Measurements from ENCODE around the gene IL4R.

Gene IL4R

DNA sequence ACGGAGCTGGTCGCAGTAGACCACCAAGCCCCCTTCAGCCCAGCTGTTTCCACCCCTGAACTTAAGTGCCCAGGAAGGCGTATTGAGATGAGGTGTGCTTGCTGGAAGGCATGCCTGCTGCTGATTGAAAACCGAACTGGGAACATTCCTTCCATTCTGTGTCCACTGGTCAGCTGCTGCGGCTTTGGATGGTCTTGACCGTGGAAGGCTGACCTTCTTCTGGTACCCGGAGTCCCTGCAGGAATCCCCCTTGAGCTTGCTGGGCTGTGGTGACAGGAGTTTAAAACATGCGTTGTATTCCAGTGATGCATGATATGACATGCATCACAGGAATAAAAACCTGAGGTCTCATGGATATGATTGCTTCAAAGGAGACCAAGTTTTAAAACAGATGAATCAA is 31.4 kb downstream of the IL4R start:
- H3K27me3 ChIP-seq (ENCODE audit: insufficient read depth, low read length, poor library complexity), result no peaks in the 10 kb centered on the region
- no peak overlapping the region for H3K4ac ChIP-seq (ENCODE audit: low read depth, low read length)
- H4K5ac ChIP-seq (ENCODE audit: low read length), result no peak overlapping the region
- H4K8ac ChIP-seq (ENCODE audit: low read depth, low read length), result no peak overlapping the region
- H3K79me2 ChIP-seq (ENCODE audit: control insufficient read depth, insufficient read depth, low read length), result no peaks in the 10 kb centered on the region
- H3K79me1 ChIP-seq (ENCODE audit: low read length), result no peaks in the 10 kb centered on the region
- no peak overlapping the region for H3K23ac ChIP-seq (ENCODE audit: low read length)
- H2BK15ac ChIP-seq (replicated peaks; ENCODE audit: low read depth), result no peak overlapping the region
- no peak overlapping the region for H3K9ac ChIP-seq (ENCODE audit: low read length)
- no peak for DNase-seq
- H3K36me3 ChIP-seq (ENCODE audit: control insufficient read depth, insufficient read depth, low read length), result peaks cover 3% of the 10 kb centered on the region
- H2BK5ac ChIP-seq (ENCODE audit: low read length), result no peak overlapping the region
- H3K27ac ChIP-seq (ENCODE audit: low read depth, low read length), result no peak overlapping the region
- no peak overlapping the region for H2AK5ac ChIP-seq (ENCODE audit: low read length)
- no peaks in the 10 kb centered on the region for H3K4me1 ChIP-seq (ENCODE audit: control insufficient read depth, low read depth, low read length)
- H3K4me3 ChIP-seq (ENCODE audit: low read length), result no peak overlapping the region
- no peak overlapping the region for H3K18ac ChIP-seq (ENCODE audit: low read length)
- H2BK120ac ChIP-seq (ENCODE audit: low read depth, low read length), result no peak overlapping the region
- no peak overlapping the region for H3K56ac ChIP-seq (ENCODE audit: low read length)
- WGBS (ENCODE audit: extremely low coverage, insufficient coverage, low lambda C conversion rate), result no CpG with 5 or more reads among the region's 8 CpGs
- H3K4me2 ChIP-seq (ENCODE audit: low read length), result no peak overlapping the region

- no CpG with 5 or more reads among the region's 5 CpGs for WGBS (ENCODE audit: extremely low coverage, insufficient coverage, low lambda C conversion rate)
- Histone ChIP-seq H3K4ac (ENCODE audit: low read depth, low read length) (no peak overlapping the region), H4K5ac (ENCODE audit: low read length) (no peak overlapping the region), H3K4me2 (ENCODE audit: low read length) (no peak overlapping the region), H3K27me3 (ENCODE audit: insufficient read depth, low read length, poor library complexity) (no peaks in the 10 kb centered on the region), H3K27ac (ENCODE audit: low read depth, low read length) (no peak overlapping the region), H3K23ac (ENCODE audit: low read length) (no peak overlapping the region), H2BK120ac (ENCODE audit: low read depth, low read length) (no peak overlapping the region), H4K8ac (ENCODE audit: low read depth, low read length) (no peak overlapping the region), H3K4me1 (ENCODE audit: control insufficient read depth, low read depth, low read length) (no peaks in the 10 kb centered on the region), H2AK5ac (ENCODE audit: low read length) (no peak overlapping the region), H3K4me3 (ENCODE audit: low read length) (no peak overlapping the region), H3K36me3 (ENCODE audit: control insufficient read depth, insufficient read depth, low read length) (peaks cover 5% of the 10 kb centered on the region), H2BK15ac (replicated peaks; ENCODE audit: low read depth) (no peak overlapping the region), H3K56ac (ENCODE audit: low read length) (no peak overlapping the region), H3K18ac (ENCODE audit: low read length) (no peak overlapping the region), H2BK5ac (ENCODE audit: low read length) (no peak overlapping the region), H3K79me1 (ENCODE audit: low read length) (no peaks in the 10 kb centered on the region), H3K79me2 (ENCODE audit: control insufficient read depth, insufficient read depth, low read length) (no peaks in the 10 kb centered on the region), H3K9ac (ENCODE audit: low read length) (no peak overlapping the region)
- DNase-seq, result no peak
Observed at GRCh38 chr16:27346819-27347218, 33.0 kb downstream of the IL4R start.

- Histone ChIP-seq H3K4ac (ENCODE audit: low read depth, low read length) (no peak overlapping the region), H2BK5ac (ENCODE audit: low read length) (no peak overlapping the region), H3K23ac (ENCODE audit: low read length) (no peak overlapping the region), H3K36me3 (ENCODE audit: control insufficient read depth, insufficient read depth, low read length) (peaks cover 1% of the 10 kb centered on the region), H3K4me1 (ENCODE audit: control insufficient read depth, low read depth, low read length) (no peaks in the 10 kb centered on the region), H2BK15ac (replicated peaks; ENCODE audit: low read depth) (no peak overlapping the region), H3K9ac (ENCODE audit: low read length) (no peak overlapping the region), H3K27me3 (ENCODE audit: insufficient read depth, low read length, poor library complexity) (no peaks in the 10 kb centered on the region), H3K56ac (ENCODE audit: low read length) (no peak overlapping the region), H2AK5ac (ENCODE audit: low read length) (no peak overlapping the region), H3K4me3 (ENCODE audit: low read length) (no peak overlapping the region), H3K79me2 (ENCODE audit: control insufficient read depth, insufficient read depth, low read length) (no peaks in the 10 kb centered on the region), H3K18ac (ENCODE audit: low read length) (no peak overlapping the region), H2BK120ac (ENCODE audit: low read depth, low read length) (no peak overlapping the region), H4K5ac (ENCODE audit: low read length) (no peak overlapping the region), H3K79me1 (ENCODE audit: low read length) (no peaks in the 10 kb centered on the region), H3K4me2 (ENCODE audit: low read length) (no peak overlapping the region), H4K8ac (ENCODE audit: low read depth, low read length) (no peak overlapping the region), H3K27ac (ENCODE audit: low read depth, low read length) (no peak overlapping the region)
- no CpG with 5 or more reads among the region's 9 CpGs for WGBS (ENCODE audit: extremely low coverage, insufficient coverage, low lambda C conversion rate)
- DNase-seq, result no peak
Observed at GRCh38 chr16:27347930-27348685, 34.3 kb downstream of the IL4R start.

DNA sequence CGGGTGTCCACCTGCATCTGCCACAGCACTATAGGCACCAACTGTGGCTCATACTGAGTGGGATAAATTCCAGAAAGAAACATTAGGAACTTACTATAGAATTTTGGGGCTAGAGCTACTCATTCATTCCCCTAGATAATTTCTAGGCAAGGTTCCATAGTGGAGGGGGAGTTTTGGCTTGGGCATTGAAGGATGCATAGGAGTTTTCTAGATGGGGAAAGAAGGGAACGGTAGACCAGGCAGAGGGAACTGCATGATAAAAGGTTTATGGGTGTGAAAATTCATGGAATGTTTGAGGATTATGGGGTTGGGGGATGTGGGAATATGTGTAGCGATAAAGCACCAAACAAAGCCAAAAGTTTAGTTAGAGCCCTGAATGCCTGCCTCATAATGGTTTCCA is 35.5 kb downstream of the IL4R start:
- H2BK120ac ChIP-seq (ENCODE audit: low read depth, low read length), result no peak overlapping the region
- H3K23ac ChIP-seq (ENCODE audit: low read length), result no peak overlapping the region
- no peaks in the 10 kb centered on the region for H3K79me2 ChIP-seq (ENCODE audit: control insufficient read depth, insufficient read depth, low read length)
- H2BK15ac ChIP-seq (replicated peaks; ENCODE audit: low read depth), result no peak overlapping the region
- H3K4ac ChIP-seq (ENCODE audit: low read depth, low read length), result no peak overlapping the region
- no peak overlapping the region for H3K9ac ChIP-seq (ENCODE audit: low read length)
- no peak overlapping the region for H2BK5ac ChIP-seq (ENCODE audit: low read length)
- H3K27ac ChIP-seq (ENCODE audit: low read depth, low read length), result no peak overlapping the region
- no peak overlapping the region for H3K18ac ChIP-seq (ENCODE audit: low read length)
- no peak overlapping the region for H4K5ac ChIP-seq (ENCODE audit: low read length)
- DNase-seq, result no peak
- no peak overlapping the region for H3K4me3 ChIP-seq (ENCODE audit: low read length)
- H3K4me2 ChIP-seq (ENCODE audit: low read length), result no peak overlapping the region
- H3K36me3 ChIP-seq (ENCODE audit: control insufficient read depth, insufficient read depth, low read length), result peaks cover 1% of the 10 kb centered on the region
- no CpG with 5 or more reads among the region's 3 CpGs for WGBS (ENCODE audit: extremely low coverage, insufficient coverage, low lambda C conversion rate)
- no peaks in the 10 kb centered on the region for H3K27me3 ChIP-seq (ENCODE audit: insufficient read depth, low read length, poor library complexity)
- H2AK5ac ChIP-seq (ENCODE audit: low read length), result no peak overlapping the region
- no peaks in the 10 kb centered on the region for H3K4me1 ChIP-seq (ENCODE audit: control insufficient read depth, low read depth, low read length)
- H3K56ac ChIP-seq (ENCODE audit: low read length), result no peak overlapping the region
- no peaks in the 10 kb centered on the region for H3K79me1 ChIP-seq (ENCODE audit: low read length)
- H4K8ac ChIP-seq (ENCODE audit: low read depth, low read length), result no peak overlapping the region

- Histone ChIP-seq H3K36me3 (ENCODE audit: control insufficient read depth, insufficient read depth, low read length) (peaks cover 1% of the 10 kb centered on the region), H3K18ac (ENCODE audit: low read length) (no peak overlapping the region), H2BK15ac (replicated peaks; ENCODE audit: low read depth) (no peak overlapping the region), H3K4me3 (ENCODE audit: low read length) (no peak overlapping the region), H3K4ac (ENCODE audit: low read depth, low read length) (no peak overlapping the region), H2BK5ac (ENCODE audit: low read length) (no peak overlapping the region), H3K27ac (ENCODE audit: low read depth, low read length) (no peak overlapping the region), H3K79me1 (ENCODE audit: low read length) (no peaks in the 10 kb centered on the region), H4K5ac (ENCODE audit: low read length) (no peak overlapping the region), H2AK5ac (ENCODE audit: low read length) (no peak overlapping the region), H3K56ac (ENCODE audit: low read length) (no peak overlapping the region), H3K4me1 (ENCODE audit: control insufficient read depth, low read depth, low read length) (no peaks in the 10 kb centered on the region), H3K79me2 (ENCODE audit: control insufficient read depth, insufficient read depth, low read length) (no peaks in the 10 kb centered on the region), H3K9ac (ENCODE audit: low read length) (no peak overlapping the region), H3K27me3 (ENCODE audit: insufficient read depth, low read length, poor library complexity) (no peaks in the 10 kb centered on the region), H3K4me2 (ENCODE audit: low read length) (no peak overlapping the region), H4K8ac (ENCODE audit: low read depth, low read length) (no peak overlapping the region), H3K23ac (ENCODE audit: low read length) (no peak overlapping the region), H2BK120ac (ENCODE audit: low read depth, low read length) (no peak overlapping the region)
- DNase-seq, result no peak
- WGBS (ENCODE audit: extremely low coverage, insufficient coverage, low lambda C conversion rate), result no CpG with 5 or more reads among the region's 3 CpGs
Observed at GRCh38 chr16:27350006-27350405, 36.2 kb downstream of the IL4R start.

- no CpG with 5 or more reads among the region's 6 CpGs for WGBS (ENCODE audit: extremely low coverage, insufficient coverage, low lambda C conversion rate)
- no peak overlapping the region for H3K18ac ChIP-seq (ENCODE audit: low read length)
- no peak overlapping the region for H3K4me2 ChIP-seq (ENCODE audit: low read length)
- no peak overlapping the region for H3K4me3 ChIP-seq (ENCODE audit: low read length)
- no peak overlapping the region for H4K8ac ChIP-seq (ENCODE audit: low read depth, low read length)
- no peak overlapping the region for H4K5ac ChIP-seq (ENCODE audit: low read length)
- H3K4me1 ChIP-seq (ENCODE audit: control insufficient read depth, low read depth, low read length), result no peaks in the 10 kb centered on the region
- H2BK15ac ChIP-seq (replicated peaks; ENCODE audit: low read depth), result no peak overlapping the region
- H3K9ac ChIP-seq (ENCODE audit: low read length), result no peak overlapping the region
- no peak overlapping the region for H3K4ac ChIP-seq (ENCODE audit: low read depth, low read length)
- no peak for DNase-seq
- H3K56ac ChIP-seq (ENCODE audit: low read length), result no peak overlapping the region
- no peak overlapping the region for H2BK120ac ChIP-seq (ENCODE audit: low read depth, low read length)
- no peak overlapping the region for H2BK5ac ChIP-seq (ENCODE audit: low read length)
- H3K36me3 ChIP-seq (ENCODE audit: control insufficient read depth, insufficient read depth, low read length), result peaks cover 1% of the 10 kb centered on the region
- H3K27me3 ChIP-seq (ENCODE audit: insufficient read depth, low read length, poor library complexity), result no peaks in the 10 kb centered on the region
- no peaks in the 10 kb centered on the region for H3K79me1 ChIP-seq (ENCODE audit: low read length)
- no peak overlapping the region for H2AK5ac ChIP-seq (ENCODE audit: low read length)
- no peak overlapping the region for H3K27ac ChIP-seq (ENCODE audit: low read depth, low read length)
- no peak overlapping the region for H3K23ac ChIP-seq (ENCODE audit: low read length)
- H3K79me2 ChIP-seq (ENCODE audit: control insufficient read depth, insufficient read depth, low read length), result no peaks in the 10 kb centered on the region
Observed at GRCh38 chr16:27351989-27352388, 38.2 kb downstream of the IL4R start.
